GM23338 (cell line): Measurements from ENCODE around the gene CAPNS1. TPM values are rescaled to one million over a fixed set of nuclear protein-coding genes. Genes with fewer than 3 reads are reported as not detected.

Experiments
- ATAC-seq: fragments of 200-7000 bp; cut with Tn5 transposase; 3 replicates; pipeline ENCODE4 v1.9.1; 2020
- DNase-seq: peaks from one replicate; pipeline ENCODE4 v3.0.0-alpha.2; 2015; ENCODE audit warnings: low spot score
- H2AFZ ChIP-seq: fragments of 200-600 bp; sonication (generic); 2 replicates; pipeline ENCODE4 v1.8.0; 2016; ENCODE audit warnings: antibody characterized with exemption, mild to moderate bottlenecking, moderate library complexity
- H3F3A ChIP-seq: fragments of 200-600 bp; sonication (generic); replicated peaks from 2 replicates; pipeline ENCODE4 v1.8.0; 2017; ENCODE audit warnings: antibody characterized with exemption, mixed run types, low read depth
- H3K27ac ChIP-seq: fragments of 200-600 bp; sonication (generic); 2 replicates; pipeline ENCODE4 v1.6.1; 2016; ENCODE audit warnings: low read depth
- H3K27me3 ChIP-seq: fragments of 200-600 bp; sonication (generic); 2 replicates; pipeline ENCODE4 v1.8.0; 2016; ENCODE audit warnings: mild to moderate bottlenecking, mixed run types, moderate library complexity; ENCODE audit not compliant: insufficient read depth
- H3K36me3 ChIP-seq: fragments of 200-600 bp; sonication (generic); 2 replicates; pipeline ENCODE4 v1.8.0; 2016; ENCODE audit warnings: mild to moderate bottlenecking; ENCODE audit not compliant: insufficient read depth
- H3K4me1 ChIP-seq: fragments of 200-600 bp; sonication (generic); 2 replicates; pipeline ENCODE4 v1.8.0; 2016; ENCODE audit warnings: mild to moderate bottlenecking, moderate library complexity; ENCODE audit not compliant: insufficient read depth
- H3K4me2 ChIP-seq: fragments of 200-600 bp; sonication (generic); 2 replicates; pipeline ENCODE4 v1.7.1; 2017; ENCODE audit warnings: mixed run types
- H3K4me3 ChIP-seq: fragments of 200-600 bp; sonication (generic); 2 replicates; pipeline ENCODE4 v1.6.1; 2016; ENCODE audit warnings: mixed run types
- H3K79me2 ChIP-seq: fragments of 200-600 bp; sonication (generic); replicated peaks from 2 replicates; pipeline ENCODE4 v1.8.0; 2017; ENCODE audit warnings: mild to moderate bottlenecking; ENCODE audit not compliant: insufficient read depth
- H3K9me2 ChIP-seq: fragments of 200-600 bp; sonication (generic); 2 replicates; pipeline ENCODE4 v1.8.0; 2017; ENCODE audit not compliant: insufficient read depth
- H4K20me1 ChIP-seq: fragments of 200-600 bp; sonication (generic); replicated peaks from 2 replicates; pipeline ENCODE4 v1.8.0; 2017; ENCODE audit warnings: mild to moderate bottlenecking; ENCODE audit not compliant: insufficient read depth
- H3K27ac Mint-ChIP-seq: 2 replicates; pipeline ENCODE4 v1.8.0; 2020; ENCODE audit warnings: inconsistent platforms, mild to moderate bottlenecking, moderate library complexity, mixed read lengths
- H3K27me3 Mint-ChIP-seq: 3 replicates; pipeline ENCODE4 v1.8.0; 2022; ENCODE audit warnings: low read depth, mild to moderate bottlenecking, moderate library complexity, mixed read lengths, inconsistent platforms; ENCODE audit not compliant: insufficient read depth, poor library complexity
- H3K36me3 Mint-ChIP-seq: 3 replicates; pipeline ENCODE4 v1.8.0; 2021; ENCODE audit warnings: low read depth, mild to moderate bottlenecking, inconsistent platforms, moderate library complexity, mixed read lengths
- H3K4me1 Mint-ChIP-seq: 3 replicates; pipeline ENCODE4 v1.8.0; 2020; ENCODE audit warnings: mild to moderate bottlenecking, inconsistent platforms, mixed read lengths
- H3K4me3 Mint-ChIP-seq: 3 replicates; pipeline ENCODE4 v1.8.0; 2021; ENCODE audit warnings: moderate library complexity, mild to moderate bottlenecking, inconsistent platforms, mixed read lengths
- H3K9me3 Mint-ChIP-seq: 3 replicates; pipeline ENCODE4 v1.8.0; 2020; ENCODE audit warnings: moderate library complexity, mild to moderate bottlenecking, inconsistent platforms, mixed read lengths
- CREB1 ChIP-seq: fragments of 250-450 bp; sonication (Bioruptor Pico); IDR thresholded peaks from 2 replicates; pipeline ENCODE4 v1.5.0; 2020; ENCODE audit warnings: low read depth, mild to moderate bottlenecking, moderate library complexity
- CTCF ChIP-seq, 2 experiments: fragments of 200-600 bp in 1 of 2; sonication (generic) in 1 of 2; conservative IDR thresholded peaks; 2 replicates each; pipeline versions ENCODE4 v1.5.1 to v1.6.1; 2016 to 2017; ENCODE audit warnings: antibody characterized with exemption in 2 of 2, low read depth in 2 of 2, mild to moderate bottlenecking in 2 of 2, moderate library complexity in 1 of 2
- EZH2 ChIP-seq: fragments of 200-600 bp; sonication (generic); IDR thresholded peaks from one replicate; pipeline ENCODE4 v1.8.0; 2017; ENCODE audit warnings: antibody characterized with exemption, mild to moderate bottlenecking, low read depth; ENCODE audit not compliant: unreplicated experiment
- EZH2phosphoT487 ChIP-seq: fragments of 200-600 bp; sonication (generic); IDR thresholded peaks from one replicate; pipeline ENCODE4 v1.8.1; 2018; ENCODE audit warnings: antibody characterized with exemption; ENCODE audit not compliant: unreplicated experiment
- JUNB ChIP-seq: IDR thresholded peaks from one replicate; pipeline ENCODE4 v1.6.1; 2016; ENCODE audit warnings: antibody characterized with exemption; ENCODE audit not compliant: unreplicated experiment
- NANOG ChIP-seq: IDR thresholded peaks from 2 replicates; pipeline ENCODE4 v1.6.1; 2016; ENCODE audit warnings: antibody characterized with exemption, borderline replicate concordance
- POLR2AphosphoS5 ChIP-seq: IDR thresholded peaks from 2 replicates; pipeline ENCODE4 v1.6.1; 2016; ENCODE audit warnings: antibody characterized with exemption, low read depth
- REST ChIP-seq: IDR thresholded peaks from one replicate; pipeline ENCODE4 v1.6.1; 2018; ENCODE audit warnings: antibody characterized with exemption; ENCODE audit not compliant: unreplicated experiment
- STAT1 ChIP-seq: IDR thresholded peaks from one replicate; pipeline ENCODE4 v1.6.1; 2016; ENCODE audit warnings: antibody characterized with exemption; ENCODE audit not compliant: unreplicated experiment
- ZNF114 ChIP-seq: fragments of 250-450 bp; sonication (Bioruptor Pico); IDR thresholded peaks from 2 replicates; pipeline ENCODE4 v1.5.0; 2020; ENCODE audit warnings: mild to moderate bottlenecking, moderate library complexity
- ZNF331 ChIP-seq: fragments of 250-450 bp; sonication (Bioruptor Pico); IDR thresholded peaks from 2 replicates; pipeline ENCODE4 v1.5.0; 2020; ENCODE audit warnings: low read depth, mild to moderate bottlenecking, moderate library complexity
- polyA plus RNA-seq: library from polyadenylated mRNA; unstranded; fragments of >200 nt; fragmentation: Nextera tagmentation; extraction: Ambion mirVana; gene quantifications from 2 replicates; pipeline ENCODE4 v1.2.1, GENCODE V29; 2016
- total RNA-seq: library from RNA; depleted of rRNA; stranded (reverse); fragments of >200 nt; shearing (Covaris generic); gene quantifications from 2 replicates; pipeline ENCODE4 v1.2.3, GENCODE V29; 2014
- TF ChIP-seq, protein P1 (sequence below): IDR thresholded peaks from 2 replicates; pipeline ENCODE4 v1.6.1; 2016; ENCODE audit warnings: antibody characterized with exemption

The CAPNS1 gene
- total and polyA plus RNA-seq, 2 experiments from 2014 or later: 123 to 227 TPM

DNA sequence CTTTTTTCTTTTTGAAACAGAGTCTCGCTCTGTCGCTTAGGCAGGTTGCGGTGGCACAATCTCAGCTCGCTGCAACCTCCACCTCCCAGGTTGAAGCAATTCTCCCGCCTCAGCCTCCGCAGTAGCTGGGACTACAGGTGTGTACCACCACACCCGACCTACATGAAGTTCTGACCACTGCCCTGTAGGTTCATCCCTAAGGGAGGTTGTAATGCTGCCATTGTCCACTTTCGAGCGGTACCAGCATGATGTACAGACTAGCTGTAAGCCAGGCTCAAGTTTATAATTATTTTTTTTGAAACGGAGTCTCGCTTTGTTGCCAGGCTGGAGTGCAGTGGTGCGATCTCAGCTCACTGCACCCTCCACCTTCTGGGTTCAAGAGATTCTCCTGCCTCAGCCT lies 23.9 kb downstream of the CAPNS1 start (continued):
- no peak for TF ChIP-seq ZNF114
- TF ChIP-seq STAT1: no peak
- TF ChIP-seq CREB1 (CRISPR knock-in tag): no peak

- Histone ChIP-seq H3F3A (peaks cover 11% of the 10 kb centered on the region; the same call in 1 of the 2 replicates), H4K20me1 (no peaks in the 10 kb centered on the region), H3K4me1 (no peaks in the 10 kb centered on the region), H3K27me3 (no peaks in the 10 kb centered on the region), H3K4me3 (no peak overlapping the region), H3K36me3 (no peaks in the 10 kb centered on the region), H3K79me2 (no peaks in the 10 kb centered on the region), H3K9me2 (no peaks in the 10 kb centered on the region), H3K4me2 (no peak overlapping the region), H3K27ac (no peak overlapping the region; the same call in 1 of the 2 replicates), H2AFZ (no peak overlapping the region)
- Mint-ChIP-seq H3K36me3 (no peaks in the 10 kb centered on the region), H3K27ac (no peak overlapping the region), H3K27me3 (peaks cover 12% of the 10 kb centered on the region), H3K9me3 (no peaks in the 10 kb centered on the region), H3K4me1 (0 out of 3 replicates have a peak, but pooled peaks cover 3% of the 10 kb centered on the region), H3K4me3 (no peak overlapping the region)
- peak; percentile 11 for DNase-seq
- TF ChIP-seq CREB1 (CRISPR knock-in tag): no peak
- TF ChIP-seq EZH2phosphoT487: no peak
- TF ChIP-seq, protein P1, sequence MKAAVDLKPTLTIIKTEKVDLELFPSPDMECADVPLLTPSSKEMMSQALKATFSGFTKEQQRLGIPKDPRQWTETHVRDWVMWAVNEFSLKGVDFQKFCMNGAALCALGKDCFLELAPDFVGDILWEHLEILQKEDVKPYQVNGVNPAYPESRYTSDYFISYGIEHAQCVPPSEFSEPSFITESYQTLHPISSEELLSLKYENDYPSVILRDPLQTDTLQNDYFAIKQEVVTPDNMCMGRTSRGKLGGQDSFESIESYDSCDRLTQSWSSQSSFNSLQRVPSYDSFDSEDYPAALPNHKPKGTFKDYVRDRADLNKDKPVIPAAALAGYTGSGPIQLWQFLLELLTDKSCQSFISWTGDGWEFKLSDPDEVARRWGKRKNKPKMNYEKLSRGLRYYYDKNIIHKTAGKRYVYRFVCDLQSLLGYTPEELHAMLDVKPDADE: no peak
- no peak for TF ChIP-seq CTCF (conservative IDR thresholded peaks at IDR 0.05; ENCODE audit: low read depth in 2 of 2)
- TF ChIP-seq POLR2AphosphoS5: no peak
- TF ChIP-seq JUNB: no peak
- TF ChIP-seq ZNF114: no peak
- TF ChIP-seq EZH2: no peak
- no peak for TF ChIP-seq ZNF331 (CRISPR knock-in tag)
- TF ChIP-seq STAT1: no peak
- TF ChIP-seq NANOG: no peak
- no peak for TF ChIP-seq REST
- no peak for ATAC-seq
Measured at GRCh38 chr19:36169084-36169760, 29.4 kb downstream of the CAPNS1 start.
